Osteoblast (primary cell): ENCODE results near the gene RUFY1. TPM values are rescaled to one million over a fixed set of nuclear protein-coding genes. Genes with fewer than 3 reads are reported as not detected.
"Not testable (repeated sequence)": the region's sequence is repeated elsewhere in the genome, so short reads cannot be mapped to it uniquely, and the experiment has no call there.

Experiments used
- DNase-seq: peaks from one replicate; pipeline ENCODE4 v3.0.0; 2011; ENCODE audit warnings: low spot score, mixed read lengths; ENCODE audit not compliant: insufficient read length; ENCODE audit errors: missing footprints
- H2AFZ ChIP-seq: 2 replicates; pipeline ENCODE4 v1.6.0; 2011; ENCODE audit warnings: mild to moderate bottlenecking, low read length
- H3K27ac ChIP-seq: 2 replicates; pipeline ENCODE4 v1.5.1; 2011; ENCODE audit warnings: mild to moderate bottlenecking, low read depth, low read length, moderate library complexity
- H3K27me3 ChIP-seq: 2 replicates; pipeline ENCODE4 v1.6.0; 2012; ENCODE audit warnings: mild to moderate bottlenecking, control low read depth, inconsistent platforms, low read length, moderate library complexity; ENCODE audit not compliant: insufficient read depth
- H3K36me3 ChIP-seq: 2 replicates; pipeline ENCODE4 v1.5.1; 2011; ENCODE audit warnings: mild to moderate bottlenecking, low read length, control low read depth, moderate library complexity; ENCODE audit not compliant: insufficient read depth
- H3K4me1 ChIP-seq: 2 replicates; pipeline ENCODE4 v1.5.1; 2011; ENCODE audit warnings: mild to moderate bottlenecking, low read length, control low read depth, moderate library complexity; ENCODE audit not compliant: insufficient read depth
- H3K4me2 ChIP-seq: 2 replicates; pipeline ENCODE4 v1.6.0; 2011; ENCODE audit warnings: mild to moderate bottlenecking, low read length; ENCODE audit not compliant: insufficient read depth
- H3K4me3 ChIP-seq: fragments of 200-600 bp; sonication (generic); 3 replicates; pipeline ENCODE4 v1.5.1; 2012; ENCODE audit warnings: mild to moderate bottlenecking, low read length, inconsistent platforms; ENCODE audit not compliant: insufficient read depth
- H3K79me2 ChIP-seq: 2 replicates; pipeline ENCODE4 v1.6.0; 2012; ENCODE audit warnings: mild to moderate bottlenecking, low read length, control low read depth, inconsistent platforms; ENCODE audit not compliant: insufficient read depth
- H3K9me3 ChIP-seq: 2 replicates; pipeline ENCODE4 v1.5.1; 2011; ENCODE audit warnings: low read depth, low read length, control low read depth
- H4K20me1 ChIP-seq: 2 replicates; pipeline ENCODE4 v1.6.0; 2012; ENCODE audit warnings: mild to moderate bottlenecking, low read length, control low read depth; ENCODE audit not compliant: insufficient read depth
- total RNA-seq: library from RNA; depleted of rRNA; stranded (reverse); fragments of >200 nt; gene quantifications from 2 replicates; pipeline ENCODE4 v1.2.3, GENCODE V29; 2012
- TF ChIP-seq, protein P1 (sequence below): IDR thresholded peaks from 2 replicates; pipeline ENCODE4 v1.5.1; 2011; ENCODE audit warnings: mild to moderate bottlenecking, low read depth, low read length, moderate library complexity; ENCODE audit errors: extremely low read depth

The RUFY1 gene
- total RNA-seq, 1 donor: 51.8 TPM

DNA sequence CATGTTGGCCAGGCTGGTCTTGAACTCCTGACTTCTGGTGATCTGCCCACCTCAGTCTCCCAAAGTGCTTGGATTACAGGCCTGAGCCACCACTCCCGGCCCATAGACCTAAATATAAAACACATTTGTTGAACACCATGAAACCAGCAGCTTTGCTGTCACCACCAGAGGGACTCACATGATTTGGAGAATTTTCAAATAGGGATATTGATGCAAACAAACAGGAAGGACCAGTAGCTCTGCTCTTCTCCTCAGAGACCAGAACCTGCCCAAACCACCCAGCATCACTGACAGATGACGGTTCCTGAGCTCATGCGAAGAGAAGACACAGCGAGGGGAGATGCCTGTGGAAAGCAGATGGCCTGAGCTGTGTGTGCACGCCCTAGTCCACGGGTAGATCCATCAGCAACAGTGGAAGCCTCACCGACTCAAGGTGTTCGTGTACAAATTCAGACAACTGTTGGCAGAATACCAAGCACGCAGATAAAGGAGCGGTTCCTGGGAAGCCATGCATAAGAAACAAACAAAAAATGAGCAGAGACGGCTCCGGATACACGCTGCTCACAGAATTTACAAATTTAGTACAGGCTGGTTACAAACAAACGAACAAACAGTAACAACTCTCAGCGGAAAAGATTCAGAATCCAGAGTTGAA, 30.8 kb upstream of the RUFY1 start:
- peak; percentile 17 for DNase-seq
- not testable (repeated sequence) for H3K79me2 ChIP-seq, H3K9me3 ChIP-seq, H2AFZ ChIP-seq, H4K20me1 ChIP-seq, H3K27me3 ChIP-seq, H3K4me1 ChIP-seq, H3K4me3 ChIP-seq, H3K27ac ChIP-seq, H3K4me2 ChIP-seq, H3K36me3 ChIP-seq
- TF ChIP-seq, protein P1, sequence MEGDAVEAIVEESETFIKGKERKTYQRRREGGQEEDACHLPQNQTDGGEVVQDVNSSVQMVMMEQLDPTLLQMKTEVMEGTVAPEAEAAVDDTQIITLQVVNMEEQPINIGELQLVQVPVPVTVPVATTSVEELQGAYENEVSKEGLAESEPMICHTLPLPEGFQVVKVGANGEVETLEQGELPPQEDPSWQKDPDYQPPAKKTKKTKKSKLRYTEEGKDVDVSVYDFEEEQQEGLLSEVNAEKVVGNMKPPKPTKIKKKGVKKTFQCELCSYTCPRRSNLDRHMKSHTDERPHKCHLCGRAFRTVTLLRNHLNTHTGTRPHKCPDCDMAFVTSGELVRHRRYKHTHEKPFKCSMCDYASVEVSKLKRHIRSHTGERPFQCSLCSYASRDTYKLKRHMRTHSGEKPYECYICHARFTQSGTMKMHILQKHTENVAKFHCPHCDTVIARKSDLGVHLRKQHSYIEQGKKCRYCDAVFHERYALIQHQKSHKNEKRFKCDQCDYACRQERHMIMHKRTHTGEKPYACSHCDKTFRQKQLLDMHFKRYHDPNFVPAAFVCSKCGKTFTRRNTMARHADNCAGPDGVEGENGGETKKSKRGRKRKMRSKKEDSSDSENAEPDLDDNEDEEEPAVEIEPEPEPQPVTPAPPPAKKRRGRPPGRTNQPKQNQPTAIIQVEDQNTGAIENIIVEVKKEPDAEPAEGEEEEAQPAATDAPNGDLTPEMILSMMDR: peak; percentile 12

DNA sequence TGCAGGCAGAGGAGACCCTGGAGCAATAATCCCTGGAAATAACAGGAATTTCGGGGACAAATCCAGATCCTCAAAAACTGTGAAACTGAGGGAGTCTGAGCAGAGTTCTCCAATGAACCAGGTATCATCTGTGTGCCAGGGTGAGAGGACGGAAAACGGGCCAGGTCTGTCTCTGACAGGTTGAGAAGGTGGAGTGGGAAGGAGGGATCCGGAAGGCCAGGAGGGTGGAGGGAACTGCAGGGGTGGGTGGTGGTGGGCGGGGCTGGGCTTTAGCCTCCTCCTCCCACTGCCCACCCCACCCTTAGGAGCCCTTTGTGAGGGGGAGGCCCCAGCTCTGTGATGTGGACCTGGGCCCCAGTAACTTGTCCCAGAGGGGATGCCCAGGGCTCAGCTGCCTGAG, 28.2 kb upstream of the RUFY1 start:
- not testable (repeated sequence) for H3K9me3 ChIP-seq, DNase-seq, H3K27me3 ChIP-seq, H3K4me1 ChIP-seq, H2AFZ ChIP-seq, H3K4me3 ChIP-seq, H3K4me2 ChIP-seq, H3K36me3 ChIP-seq, H3K79me2 ChIP-seq, H4K20me1 ChIP-seq, H3K27ac ChIP-seq

DNA sequence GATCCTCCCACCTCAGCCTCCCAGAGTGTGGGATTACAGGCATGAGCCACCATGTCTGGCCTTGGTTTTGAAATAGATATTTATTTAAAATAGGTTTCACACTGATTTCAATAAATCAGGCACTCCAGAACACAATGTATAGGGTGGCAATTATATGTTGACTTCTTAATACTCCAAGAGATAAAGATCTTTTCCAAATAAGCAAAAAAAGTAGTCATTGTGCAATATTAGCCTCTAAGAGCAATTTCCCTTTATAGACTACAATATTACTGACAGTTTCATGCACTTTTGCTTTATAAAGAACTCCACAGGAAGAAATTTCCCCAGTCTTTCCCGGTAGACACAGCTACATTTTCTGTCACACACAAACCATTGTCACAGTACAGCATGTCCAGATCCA, 23.4 kb upstream of the RUFY1 start:
- no peaks in the 10 kb centered on the region for H3K9me3 ChIP-seq
- H4K20me1 ChIP-seq: no peaks in the 10 kb centered on the region
- H3K4me1 ChIP-seq: peaks cover 3% of the 10 kb centered on the region
- no peak overlapping the region for H2AFZ ChIP-seq
- H3K4me3 ChIP-seq: no peak overlapping the region
- DNase-seq: no peak
- H3K79me2 ChIP-seq: no peaks in the 10 kb centered on the region
- TF ChIP-seq, protein P1: no peak
- no peaks in the 10 kb centered on the region for H3K36me3 ChIP-seq
- H3K27me3 ChIP-seq: no peaks in the 10 kb centered on the region
- H3K27ac ChIP-seq: no peak overlapping the region
- H3K4me2 ChIP-seq: no peak overlapping the region

DNA sequence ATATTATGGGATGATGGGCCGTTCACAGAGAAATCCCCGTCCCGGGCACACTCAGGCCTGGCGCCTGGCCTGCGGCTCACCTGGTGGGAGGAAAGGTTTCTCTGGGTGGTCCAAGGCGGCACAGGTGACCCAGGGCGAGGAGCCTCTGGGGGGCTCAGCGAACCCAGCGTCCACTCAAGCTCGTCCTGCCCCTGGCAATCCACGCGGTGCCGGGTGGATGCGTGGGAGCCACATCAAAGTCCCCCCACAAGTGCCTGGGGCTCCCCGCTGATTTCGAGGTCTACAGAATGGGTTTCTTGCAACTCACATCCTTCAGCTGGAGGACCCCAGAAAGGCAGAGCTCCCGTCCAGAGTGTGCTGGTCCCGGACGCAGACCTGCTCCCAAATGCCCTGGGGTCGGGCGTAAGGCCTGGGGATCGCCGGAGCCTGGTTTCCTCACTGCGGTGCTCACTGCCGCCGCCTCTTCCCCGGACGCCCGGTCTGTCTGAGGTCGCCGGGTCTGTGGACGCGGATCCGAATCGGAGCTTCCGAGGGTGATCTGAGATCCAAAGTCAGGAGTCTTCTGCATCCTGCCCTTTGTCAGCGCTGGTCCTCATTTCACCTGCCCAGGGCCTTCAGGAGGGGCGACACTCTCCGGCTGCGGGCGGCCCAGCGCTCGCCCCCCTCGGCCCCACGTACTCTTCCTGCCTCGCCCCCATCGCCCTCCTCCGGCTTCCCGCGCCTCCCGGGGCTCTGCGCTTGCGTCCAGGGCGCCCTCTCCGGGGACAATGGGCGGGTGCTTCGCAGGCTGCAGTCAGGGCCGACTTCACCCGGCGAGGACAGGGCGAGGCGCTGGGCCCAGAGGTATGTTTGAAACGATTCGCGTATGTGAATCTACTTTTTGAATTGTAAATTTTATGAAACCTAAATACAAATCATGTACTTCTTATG, 20.0 kb upstream of the RUFY1 start:
- Histone ChIP-seq H3K27ac (peak overlapping the region; percentile 33), H3K4me1 (peaks cover 3% of the 10 kb centered on the region), H4K20me1 (no peaks in the 10 kb centered on the region), H2AFZ (peak overlapping the region; percentile 91), H3K9me3 (no peaks in the 10 kb centered on the region), H3K27me3 (no peaks in the 10 kb centered on the region), H3K4me3 (peak overlapping the region; percentile 80), H3K36me3 (no peaks in the 10 kb centered on the region), H3K79me2 (no peaks in the 10 kb centered on the region), H3K4me2 (peak overlapping the region; percentile 84)
- TF ChIP-seq, protein P1: peak; percentile 8
- DNase-seq: peak; percentile 96
